Neural cell (in vitro differentiated cells): ENCODE data around the gene FXN. TPM values are rescaled to one million over a fixed set of nuclear protein-coding genes. Genes with fewer than 3 reads are reported as not detected.

ENCODE experiments used
- H2AFZ ChIP-seq: fragments of 200-600, 300-800 bp; sonication (generic), shearing (Covaris generic); 2 replicates; pipeline ENCODE4 v1.6.0; 2014; ENCODE audit warnings: low read depth, mild to moderate bottlenecking, antibody characterized with exemption, low read length, moderate library complexity
- H3F3A ChIP-seq: fragments of 200-600 bp; shearing (Covaris generic); 2 replicates; pipeline ENCODE4 v1.6.1; 2016; ENCODE audit warnings: mild to moderate bottlenecking, moderate library complexity, mixed read lengths, antibody characterized with exemption, low read length; ENCODE audit not compliant: insufficient read depth, poor library complexity, severe bottlenecking
- H3K27ac ChIP-seq: fragments of 200-600, 300-800 bp; sonication (generic), shearing (Covaris generic); 2 replicates; pipeline ENCODE4 v1.5.1; 2014; ENCODE audit warnings: mild to moderate bottlenecking, low read length, moderate library complexity
- H3K27me3 ChIP-seq: fragments of 300-800, 200-600 bp; sonication (generic), shearing (Covaris generic); 2 replicates; pipeline ENCODE4 v1.6.0; 2014; ENCODE audit warnings: mild to moderate bottlenecking, low read depth, low read length, moderate library complexity; ENCODE audit not compliant: insufficient read depth
- H3K36me3 ChIP-seq: fragments of 300-800, 200-600 bp; sonication (generic), shearing (Covaris generic); 2 replicates; pipeline ENCODE4 v1.5.1; 2014; ENCODE audit warnings: mild to moderate bottlenecking, antibody characterized with exemption, low read length, moderate library complexity; ENCODE audit not compliant: insufficient read depth
- H3K4me2 ChIP-seq: fragments of 300-800, 200-600 bp; sonication (generic), shearing (Covaris generic); 2 replicates; pipeline ENCODE4 v1.6.0; 2014; ENCODE audit warnings: mild to moderate bottlenecking, low read length
- H3K4me3 ChIP-seq: fragments of 300-800, 200-600 bp; sonication (generic), shearing (Covaris generic); 2 replicates; pipeline ENCODE4 v1.5.1; 2014; ENCODE audit warnings: mild to moderate bottlenecking, low read length, moderate library complexity
- H3K79me2 ChIP-seq: fragments of 200-600 bp; shearing (Covaris generic); replicated peaks from 2 replicates; pipeline ENCODE4 v1.6.0; 2014; ENCODE audit warnings: mild to moderate bottlenecking, low read length, moderate library complexity; ENCODE audit not compliant: insufficient read depth
- H3K9ac ChIP-seq: fragments of 300-800, 200-600 bp; sonication (generic), shearing (Covaris generic); 2 replicates; pipeline ENCODE4 v1.6.1; 2016; ENCODE audit warnings: mild to moderate bottlenecking, low read length, mixed read lengths
- H3K9me2 ChIP-seq: fragments of 200-600 bp; shearing (Covaris generic); 2 replicates; pipeline ENCODE4 v1.6.1; 2016; ENCODE audit warnings: mild to moderate bottlenecking, low read length, mixed read lengths; ENCODE audit not compliant: insufficient read depth
- H3K9me3 ChIP-seq: fragments of 200-600, 300-800 bp; sonication (generic), shearing (Covaris generic); 2 replicates; pipeline ENCODE4 v1.6.1; 2016; ENCODE audit warnings: mild to moderate bottlenecking, mixed run types, low read length, moderate library complexity, mixed read lengths
- H4K20me1 ChIP-seq: fragments of 200-600 bp; shearing (Covaris generic); 2 replicates; pipeline ENCODE4 v1.6.1; 2016; ENCODE audit warnings: mild to moderate bottlenecking, mixed run types; ENCODE audit not compliant: insufficient read depth
- EP300 ChIP-seq: fragments of 450-650 bp; conservative IDR thresholded peaks from 2 replicates; pipeline ENCODE4 v1.6.1; 2014; ENCODE audit warnings: antibody characterized with exemption, mild to moderate bottlenecking, moderate library complexity; ENCODE audit not compliant: poor library complexity, severe bottlenecking
- EZH2 ChIP-seq: fragments of 200-600, 300-800 bp; shearing (Covaris generic), sonication (generic); IDR thresholded peaks from 2 replicates; pipeline ENCODE4 v1.6.1; 2014; ENCODE audit warnings: antibody characterized with exemption, low read length, borderline replicate concordance, mild to moderate bottlenecking; ENCODE audit not compliant: insufficient read depth, poor library complexity, severe bottlenecking
- MXI1 ChIP-seq: fragments of 450-650 bp; conservative IDR thresholded peaks from 2 replicates; pipeline ENCODE4 v1.6.1; 2014; ENCODE audit warnings: antibody characterized with exemption, mild to moderate bottlenecking; ENCODE audit not compliant: poor library complexity, severe bottlenecking
- POLR2AphosphoS5 ChIP-seq: IDR thresholded peaks from 2 replicates; pipeline ENCODE4 v1.6.1; 2012
- RAD21 ChIP-seq: fragments of 450-650 bp; conservative IDR thresholded peaks from 2 replicates; pipeline ENCODE4 v1.6.1; 2014; ENCODE audit warnings: antibody characterized with exemption, mild to moderate bottlenecking, moderate library complexity
- SMC3 ChIP-seq: fragments of 450-650 bp; conservative IDR thresholded peaks from 2 replicates; pipeline ENCODE4 v1.6.1; 2014; ENCODE audit warnings: antibody characterized with exemption, mild to moderate bottlenecking, moderate library complexity; ENCODE audit not compliant: poor library complexity
- TAF1 ChIP-seq: IDR thresholded peaks from 2 replicates; pipeline ENCODE4 v1.6.1; 2012; ENCODE audit warnings: low read depth
- polyA plus RNA-seq: library from polyadenylated mRNA; depleted of rRNA; stranded (reverse); fragments of >200 nt; gene quantifications from 2 replicates; pipeline ENCODE4 v1.2.3, GENCODE V29; 2014
- TF ChIP-seq, protein P1 (sequence below): IDR thresholded peaks from 2 replicates; pipeline ENCODE4 v1.6.1; 2012; ENCODE audit warnings: borderline replicate concordance
- TF ChIP-seq, protein P2 (sequence below): fragments of 450-650 bp; IDR thresholded peaks from 2 replicates; pipeline ENCODE4 v1.5.1; 2014; ENCODE audit warnings: antibody characterized with exemption, mild to moderate bottlenecking, moderate library complexity; ENCODE audit not compliant: poor library complexity, severe bottlenecking

Gene FXN
- polyA plus RNA-seq, 1 donor from 2014 or later = 3.5 TPM

DNA sequence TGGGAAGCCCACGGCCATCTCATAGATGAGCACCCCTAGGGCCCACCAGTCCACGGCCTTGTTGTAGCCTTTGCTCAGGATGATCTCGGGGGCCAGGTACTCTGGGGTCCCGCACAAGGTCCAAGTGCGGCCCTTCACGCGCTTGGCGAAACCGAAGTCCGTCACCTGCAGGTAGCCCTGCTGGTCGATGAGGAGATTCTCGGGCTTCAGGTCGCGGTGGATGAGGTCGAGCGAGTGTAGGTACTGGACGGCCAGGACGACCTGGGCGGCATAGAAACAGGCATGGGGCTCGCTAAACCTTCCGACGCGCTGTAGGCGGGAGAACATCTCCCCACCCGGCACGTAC lies 22.2 kb upstream of the FXN start:
- H3K4me2 ChIP-seq = no peak overlapping the region
- no peaks in the 10 kb centered on the region for H3K27me3 ChIP-seq
- H3K4me3 ChIP-seq = no peak overlapping the region
- no peak overlapping the region for H3K9ac ChIP-seq
- no peaks in the 10 kb centered on the region for H3K9me2 ChIP-seq
- no peaks in the 10 kb centered on the region for H3K79me2 ChIP-seq
- no peaks in the 10 kb centered on the region for H3K36me3 ChIP-seq
- no peak overlapping the region for H3K27ac ChIP-seq
- no peak overlapping the region for H2AFZ ChIP-seq
- H4K20me1 ChIP-seq = no peaks in the 10 kb centered on the region
- peaks cover 5% of the 10 kb centered on the region for H3K9me3 ChIP-seq
- TF ChIP-seq SMC3 (no peak), POLR2AphosphoS5 (no peak), RAD21 (no peak), EP300 (no peak), EZH2 (no peak), MXI1 (no peak), TAF1 (no peak)
- TF ChIP-seq, protein P1, sequence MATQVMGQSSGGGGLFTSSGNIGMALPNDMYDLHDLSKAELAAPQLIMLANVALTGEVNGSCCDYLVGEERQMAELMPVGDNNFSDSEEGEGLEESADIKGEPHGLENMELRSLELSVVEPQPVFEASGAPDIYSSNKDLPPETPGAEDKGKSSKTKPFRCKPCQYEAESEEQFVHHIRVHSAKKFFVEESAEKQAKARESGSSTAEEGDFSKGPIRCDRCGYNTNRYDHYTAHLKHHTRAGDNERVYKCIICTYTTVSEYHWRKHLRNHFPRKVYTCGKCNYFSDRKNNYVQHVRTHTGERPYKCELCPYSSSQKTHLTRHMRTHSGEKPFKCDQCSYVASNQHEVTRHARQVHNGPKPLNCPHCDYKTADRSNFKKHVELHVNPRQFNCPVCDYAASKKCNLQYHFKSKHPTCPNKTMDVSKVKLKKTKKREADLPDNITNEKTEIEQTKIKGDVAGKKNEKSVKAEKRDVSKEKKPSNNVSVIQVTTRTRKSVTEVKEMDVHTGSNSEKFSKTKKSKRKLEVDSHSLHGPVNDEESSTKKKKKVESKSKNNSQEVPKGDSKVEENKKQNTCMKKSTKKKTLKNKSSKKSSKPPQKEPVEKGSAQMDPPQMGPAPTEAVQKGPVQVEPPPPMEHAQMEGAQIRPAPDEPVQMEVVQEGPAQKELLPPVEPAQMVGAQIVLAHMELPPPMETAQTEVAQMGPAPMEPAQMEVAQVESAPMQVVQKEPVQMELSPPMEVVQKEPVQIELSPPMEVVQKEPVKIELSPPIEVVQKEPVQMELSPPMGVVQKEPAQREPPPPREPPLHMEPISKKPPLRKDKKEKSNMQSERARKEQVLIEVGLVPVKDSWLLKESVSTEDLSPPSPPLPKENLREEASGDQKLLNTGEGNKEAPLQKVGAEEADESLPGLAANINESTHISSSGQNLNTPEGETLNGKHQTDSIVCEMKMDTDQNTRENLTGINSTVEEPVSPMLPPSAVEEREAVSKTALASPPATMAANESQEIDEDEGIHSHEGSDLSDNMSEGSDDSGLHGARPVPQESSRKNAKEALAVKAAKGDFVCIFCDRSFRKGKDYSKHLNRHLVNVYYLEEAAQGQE = no peak
- TF ChIP-seq, protein P2, sequence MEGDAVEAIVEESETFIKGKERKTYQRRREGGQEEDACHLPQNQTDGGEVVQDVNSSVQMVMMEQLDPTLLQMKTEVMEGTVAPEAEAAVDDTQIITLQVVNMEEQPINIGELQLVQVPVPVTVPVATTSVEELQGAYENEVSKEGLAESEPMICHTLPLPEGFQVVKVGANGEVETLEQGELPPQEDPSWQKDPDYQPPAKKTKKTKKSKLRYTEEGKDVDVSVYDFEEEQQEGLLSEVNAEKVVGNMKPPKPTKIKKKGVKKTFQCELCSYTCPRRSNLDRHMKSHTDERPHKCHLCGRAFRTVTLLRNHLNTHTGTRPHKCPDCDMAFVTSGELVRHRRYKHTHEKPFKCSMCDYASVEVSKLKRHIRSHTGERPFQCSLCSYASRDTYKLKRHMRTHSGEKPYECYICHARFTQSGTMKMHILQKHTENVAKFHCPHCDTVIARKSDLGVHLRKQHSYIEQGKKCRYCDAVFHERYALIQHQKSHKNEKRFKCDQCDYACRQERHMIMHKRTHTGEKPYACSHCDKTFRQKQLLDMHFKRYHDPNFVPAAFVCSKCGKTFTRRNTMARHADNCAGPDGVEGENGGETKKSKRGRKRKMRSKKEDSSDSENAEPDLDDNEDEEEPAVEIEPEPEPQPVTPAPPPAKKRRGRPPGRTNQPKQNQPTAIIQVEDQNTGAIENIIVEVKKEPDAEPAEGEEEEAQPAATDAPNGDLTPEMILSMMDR = no peak
- no peaks in the 10 kb centered on the region for H3F3A ChIP-seq

DNA sequence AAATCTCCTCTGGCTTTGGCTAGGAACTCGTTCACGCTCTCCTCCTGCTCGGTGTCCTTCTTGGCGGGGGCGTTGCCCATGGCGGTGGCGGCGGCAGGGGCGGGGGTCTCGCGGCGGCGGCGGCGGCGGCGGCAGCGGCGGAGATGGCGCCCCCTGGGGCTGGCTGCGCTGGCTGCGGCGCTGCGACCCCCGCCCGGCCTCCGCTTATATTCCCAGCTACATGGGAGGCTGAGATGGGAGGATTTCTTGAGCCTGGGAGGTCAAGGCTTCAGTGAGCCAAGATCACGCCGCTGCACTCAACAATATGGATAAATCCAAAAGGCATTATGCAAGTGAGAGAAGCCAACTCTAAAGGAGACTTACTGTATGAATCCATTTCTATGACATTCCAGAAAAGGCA lies 21.5 kb upstream of the FXN start, which contains the start of gene PRKACG:
TSS of gene PRKACG (minus strand) at position 101 of the 400 bp plus-strand sequence. CDS start at position 80, 21 bp downstream.
- peaks cover 5% of the 10 kb centered on the region for H3K9me3 ChIP-seq
- TF ChIP-seq POLR2AphosphoS5 (no peak), RAD21 (no peak), EP300 (no peak), TAF1 (no peak), MXI1 (no peak), SMC3 (no peak), EZH2 (no peak)
- TF ChIP-seq, protein P2 = no peak
- TF ChIP-seq, protein P1 = no peak

More for the DNA sequence above, 21.5 kb upstream of the FXN start, which contains the start of gene PRKACG:
- H3K27me3 ChIP-seq = no peaks in the 10 kb centered on the region
- H4K20me1 ChIP-seq = no peaks in the 10 kb centered on the region
- no peak within 1 kb of the TSS for H3K9ac ChIP-seq
- no peak within 1 kb of the TSS for H3K4me2 ChIP-seq
- H3K9me2 ChIP-seq = no peaks in the 10 kb centered on the region
- H3K79me2 ChIP-seq = no peaks in the 10 kb centered on the region
- no peaks in the 10 kb centered on the region for H3F3A ChIP-seq
- H3K36me3 ChIP-seq = no peaks in the 10 kb centered on the region
- no peak within 1 kb of the TSS for H3K27ac ChIP-seq
- no peak within 1 kb of the TSS for H3K4me3 ChIP-seq
- H2AFZ ChIP-seq = no peak within 1 kb of the TSS
